ENCODE results near the gene AGTRAP.

DNA sequence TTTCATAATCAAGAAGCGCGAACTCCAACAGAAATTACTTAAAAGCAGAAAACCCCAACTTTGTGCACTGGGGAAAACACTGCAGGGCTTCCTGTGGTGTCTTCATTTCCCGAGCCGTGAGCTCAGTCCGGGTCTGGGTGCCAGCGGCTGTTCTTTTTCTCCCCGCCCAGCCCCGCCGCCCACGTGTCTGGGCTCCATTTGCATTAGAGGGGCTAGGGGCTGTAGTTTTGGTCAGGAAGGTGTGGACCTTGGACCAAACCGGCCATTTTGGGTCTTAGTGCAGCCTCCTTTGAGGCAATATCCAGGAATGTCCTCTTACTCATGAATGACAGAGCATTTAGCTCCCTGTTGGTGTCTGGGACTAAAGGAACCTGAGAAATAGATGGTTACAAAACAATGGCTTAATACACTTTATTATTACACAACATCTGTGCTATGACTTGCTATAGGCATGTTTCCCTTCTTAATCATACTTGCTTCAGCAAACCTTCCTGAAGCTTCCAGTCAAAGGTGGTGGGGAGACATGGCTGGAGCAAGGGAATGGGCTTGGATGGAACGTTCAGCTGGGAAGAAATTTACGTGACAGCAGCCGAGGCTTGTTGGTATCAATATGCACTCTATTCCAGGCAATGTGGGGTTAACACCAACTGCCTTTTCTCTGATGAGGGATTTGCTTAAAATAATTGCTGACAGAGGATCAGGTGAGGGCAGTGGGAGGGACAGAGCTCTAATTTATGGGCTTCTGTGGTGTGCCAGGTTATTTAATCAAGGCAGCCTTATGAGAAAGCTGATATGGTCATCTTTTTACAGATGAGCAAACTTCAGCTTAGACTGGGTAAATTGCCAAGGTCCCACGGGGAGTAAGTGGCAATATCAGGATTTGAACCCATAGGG lies 1.1 kb downstream of the AGTRAP start:
- TF ChIP-seq, protein P1, sequence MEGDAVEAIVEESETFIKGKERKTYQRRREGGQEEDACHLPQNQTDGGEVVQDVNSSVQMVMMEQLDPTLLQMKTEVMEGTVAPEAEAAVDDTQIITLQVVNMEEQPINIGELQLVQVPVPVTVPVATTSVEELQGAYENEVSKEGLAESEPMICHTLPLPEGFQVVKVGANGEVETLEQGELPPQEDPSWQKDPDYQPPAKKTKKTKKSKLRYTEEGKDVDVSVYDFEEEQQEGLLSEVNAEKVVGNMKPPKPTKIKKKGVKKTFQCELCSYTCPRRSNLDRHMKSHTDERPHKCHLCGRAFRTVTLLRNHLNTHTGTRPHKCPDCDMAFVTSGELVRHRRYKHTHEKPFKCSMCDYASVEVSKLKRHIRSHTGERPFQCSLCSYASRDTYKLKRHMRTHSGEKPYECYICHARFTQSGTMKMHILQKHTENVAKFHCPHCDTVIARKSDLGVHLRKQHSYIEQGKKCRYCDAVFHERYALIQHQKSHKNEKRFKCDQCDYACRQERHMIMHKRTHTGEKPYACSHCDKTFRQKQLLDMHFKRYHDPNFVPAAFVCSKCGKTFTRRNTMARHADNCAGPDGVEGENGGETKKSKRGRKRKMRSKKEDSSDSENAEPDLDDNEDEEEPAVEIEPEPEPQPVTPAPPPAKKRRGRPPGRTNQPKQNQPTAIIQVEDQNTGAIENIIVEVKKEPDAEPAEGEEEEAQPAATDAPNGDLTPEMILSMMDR (IDR thresholded peaks at IDR 0.05) = no peak
- TF ChIP-seq POLR2A (IDR thresholded peaks at IDR 0.05) = peak; percentile 9
- no peak for TF ChIP-seq EP300 (IDR thresholded peaks at IDR 0.05)

All from ovary (tissue), 3 donors.